WTC11 (cell line): Measurements from ENCODE around the gene SIPA1L2. TPM values are rescaled to one million over a fixed set of nuclear protein-coding genes. Genes with fewer than 3 reads are reported as not detected.

ENCODE experiments used
- ATAC-seq: fragments of 200-7000 bp; cut with Tn5 transposase; 2 replicates; pipeline ENCODE4 v1.10.0; 2021; ENCODE audit warnings: mild to moderate bottlenecking, moderate library complexity
- CTCF ChIA-PET: fragments of 300-600 bp; sonication (Branson Sonifier 250); formaldehyde crosslinking; loops from one replicate; lab custom pipeline; 2021; ENCODE audit warnings: antibody characterized with exemption; lab: Charles Lee
- POLR2A ChIA-PET: fragments of 350-600 bp; sonication (Branson Sonifier 250); formaldehyde crosslinking; loops from one replicate; lab custom pipeline; 2021; ENCODE audit warnings: antibody characterized with exemption; lab: Charles Lee
- DNase-seq: peaks from one replicate; pipeline ENCODE4 v3.0.0; 2021; ENCODE audit warnings: low spot score
- H3K27ac Mint-ChIP-seq: 2 replicates; pipeline ENCODE4 v1.8.0; 2021; ENCODE audit warnings: mixed read lengths
- H3K27me3 Mint-ChIP-seq: 2 replicates; pipeline ENCODE4 v1.8.0; 2021; ENCODE audit warnings: low read depth, mild to moderate bottlenecking, moderate library complexity, mixed read lengths
- H3K36me3 Mint-ChIP-seq: 2 replicates; pipeline ENCODE4 v1.8.0; 2021; ENCODE audit warnings: mixed read lengths
- H3K4me1 Mint-ChIP-seq: 2 replicates; pipeline ENCODE4 v1.8.0; 2022; ENCODE audit warnings: mixed read lengths
- H3K4me3 Mint-ChIP-seq: 2 replicates; pipeline ENCODE4 v1.8.0; 2021; ENCODE audit warnings: mild to moderate bottlenecking, moderate library complexity, mixed read lengths
- H3K9me3 Mint-ChIP-seq: 2 replicates; pipeline ENCODE4 v1.8.0; 2021; ENCODE audit warnings: mixed read lengths
- CREB1 ChIP-seq: sonication (generic); formaldehyde crosslinking; IDR thresholded peaks from 2 replicates; pipeline ENCODE4 v1.8.0; 2023; ENCODE audit warnings: mild to moderate bottlenecking, missing genetic modification reagents
- ELF4 ChIP-seq: sonication (generic); formaldehyde crosslinking; IDR thresholded peaks from 2 replicates; pipeline ENCODE4 v1.8.1; 2022; ENCODE audit warnings: low read depth, mild to moderate bottlenecking, moderate library complexity, missing genetic modification reagents
- ESRRA ChIP-seq: sonication (generic); formaldehyde crosslinking; IDR thresholded peaks from 2 replicates; pipeline ENCODE4 v1.8.1; 2022; ENCODE audit warnings: mild to moderate bottlenecking, missing genetic modification reagents, borderline replicate concordance
- FOXP1 ChIP-seq: sonication (generic); formaldehyde crosslinking; IDR thresholded peaks from 2 replicates; pipeline ENCODE4 v1.8.0; 2022; ENCODE audit warnings: missing genetic modification reagents, mild to moderate bottlenecking, moderate library complexity, borderline replicate concordance
- GTF2I ChIP-seq: fragments of 250-450 bp; sonication (Bioruptor Pico); conservative IDR thresholded peaks from 2 replicates; pipeline ENCODE4 v1.4.0; 2021; ENCODE audit warnings: mild to moderate bottlenecking
- JUN ChIP-seq: sonication (generic); formaldehyde crosslinking; IDR thresholded peaks from 2 replicates; pipeline ENCODE4 v1.8.0; 2023; ENCODE audit warnings: mild to moderate bottlenecking, missing genetic modification reagents
- NFE2L1 ChIP-seq: sonication (generic); formaldehyde crosslinking; IDR thresholded peaks from 2 replicates; pipeline ENCODE4 v1.8.1; 2023; ENCODE audit warnings: missing genetic modification reagents
- PRRX2 ChIP-seq: fragments of 250-450 bp; sonication (Bioruptor Pico); IDR thresholded peaks from 2 replicates; pipeline ENCODE4 v1.8.0; 2021; ENCODE audit warnings: mild to moderate bottlenecking
- STAT6 ChIP-seq: sonication (generic); formaldehyde crosslinking; conservative IDR thresholded peaks from 2 replicates; pipeline ENCODE4 v1.8.1; 2023; ENCODE audit warnings: mild to moderate bottlenecking, low read depth, missing genetic modification reagents, moderate library complexity
- TP53 ChIP-seq: sonication (generic); formaldehyde crosslinking; IDR thresholded peaks from 2 replicates; pipeline ENCODE4 v1.8.1; 2023; ENCODE audit warnings: mild to moderate bottlenecking, missing genetic modification reagents
- ZNF512 ChIP-seq: sonication (generic); formaldehyde crosslinking; IDR thresholded peaks from 2 replicates; pipeline ENCODE4 v1.8.1; 2022; ENCODE audit warnings: missing genetic modification reagents, borderline replicate concordance
- total RNA-seq: library from RNA; stranded (reverse); gene quantifications from 3 replicates; pipeline ENCODE4 v1.2.3, GENCODE V29; 2021
- TF ChIP-seq, protein P1 (sequence below): sonication (generic); formaldehyde crosslinking; IDR thresholded peaks from 2 replicates; pipeline ENCODE4 v1.8.1; 2022; ENCODE audit warnings: mild to moderate bottlenecking, missing genetic modification reagents, moderate library complexity, borderline replicate concordance
- TF ChIP-seq, protein P2 (sequence below): sonication (generic); formaldehyde crosslinking; IDR thresholded peaks from 2 replicates; pipeline ENCODE4 v1.8.1; 2023; ENCODE audit warnings: mild to moderate bottlenecking, missing genetic modification reagents, borderline replicate concordance
- TF ChIP-seq, protein P3 (sequence below): sonication (generic); formaldehyde crosslinking; IDR thresholded peaks from 2 replicates; pipeline ENCODE4 v1.8.1; 2022; ENCODE audit warnings: mild to moderate bottlenecking, moderate library complexity, missing genetic modification reagents
- TF ChIP-seq, protein P4 (sequence below): sonication (generic); formaldehyde crosslinking; IDR thresholded peaks from 2 replicates; pipeline ENCODE4 v1.8.1; 2023; ENCODE audit warnings: mild to moderate bottlenecking, moderate library complexity, missing genetic modification reagents

The SIPA1L2 gene
- total RNA-seq, 1 experiment from 2014 or later: 14.3 TPM

- no peak for ATAC-seq
- TF ChIP-seq, protein P1, sequence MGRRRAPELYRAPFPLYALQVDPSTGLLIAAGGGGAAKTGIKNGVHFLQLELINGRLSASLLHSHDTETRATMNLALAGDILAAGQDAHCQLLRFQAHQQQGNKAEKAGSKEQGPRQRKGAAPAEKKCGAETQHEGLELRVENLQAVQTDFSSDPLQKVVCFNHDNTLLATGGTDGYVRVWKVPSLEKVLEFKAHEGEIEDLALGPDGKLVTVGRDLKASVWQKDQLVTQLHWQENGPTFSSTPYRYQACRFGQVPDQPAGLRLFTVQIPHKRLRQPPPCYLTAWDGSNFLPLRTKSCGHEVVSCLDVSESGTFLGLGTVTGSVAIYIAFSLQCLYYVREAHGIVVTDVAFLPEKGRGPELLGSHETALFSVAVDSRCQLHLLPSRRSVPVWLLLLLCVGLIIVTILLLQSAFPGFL (CRISPR knock-in tag): no peak
- TF ChIP-seq, all 79 proteins: peak for 0
- H3K9me3 Mint-ChIP-seq: no peaks in the 10 kb centered on the region
- no peaks in the 10 kb centered on the region for H3K36me3 Mint-ChIP-seq
- H3K27ac Mint-ChIP-seq: no peak overlapping the region
- CTCF ChIA-PET: no interaction called here
- H3K4me1 Mint-ChIP-seq: peaks cover 10% of the 10 kb centered on the region
- DNase-seq: no peak
- POLR2A ChIA-PET: no interaction called here
- H3K27me3 Mint-ChIP-seq: no peaks in the 10 kb centered on the region
- H3K4me3 Mint-ChIP-seq: no peak overlapping the region
These were observed 48.4 kb upstream of the SIPA1L2 start for GRCh38 chr1:232678185-232678886.

DNA sequence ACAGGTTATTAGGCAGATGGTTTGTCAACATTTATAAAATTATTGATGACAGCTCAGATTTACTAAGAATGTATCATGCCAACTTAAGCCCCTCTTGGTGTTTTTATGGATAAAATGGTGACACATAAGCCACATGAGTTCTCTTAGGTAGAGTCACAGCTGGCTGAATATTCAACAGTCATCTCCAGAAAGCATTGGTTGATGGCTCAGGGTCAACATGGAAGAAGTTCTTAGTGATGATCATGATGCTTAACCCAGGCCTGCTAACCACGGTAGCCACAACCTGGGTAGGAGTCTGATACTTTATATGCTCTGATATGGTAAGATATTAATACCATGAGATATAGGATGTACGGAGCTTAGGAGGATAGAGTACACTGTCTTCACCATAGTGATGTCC is 46.4 kb upstream of the SIPA1L2 start:
- ChIA-PET CTCF (no interaction called here), POLR2A (no interaction called here)
- no peaks in the 10 kb centered on the region for H3K36me3 Mint-ChIP-seq
- no peak for ATAC-seq
- no peak for DNase-seq
- H3K9me3 Mint-ChIP-seq: no peaks in the 10 kb centered on the region
- H3K27me3 Mint-ChIP-seq: no peaks in the 10 kb centered on the region
- TF ChIP-seq CREB1 (CRISPR knock-in tag) (no peak), JUN (CRISPR knock-in tag) (no peak), GTF2I (no peak), ESRRA (no peak), ELF4 (CRISPR knock-in tag) (no peak), STAT6 (CRISPR knock-in tag) (no peak), PRRX2 (CRISPR knock-in tag) (no peak), ZNF512 (CRISPR knock-in tag) (no peak), TP53 (CRISPR knock-in tag) (no peak), FOXP1 (no peak), NFE2L1 (CRISPR knock-in tag) (no peak)
- TF ChIP-seq, protein P2, sequence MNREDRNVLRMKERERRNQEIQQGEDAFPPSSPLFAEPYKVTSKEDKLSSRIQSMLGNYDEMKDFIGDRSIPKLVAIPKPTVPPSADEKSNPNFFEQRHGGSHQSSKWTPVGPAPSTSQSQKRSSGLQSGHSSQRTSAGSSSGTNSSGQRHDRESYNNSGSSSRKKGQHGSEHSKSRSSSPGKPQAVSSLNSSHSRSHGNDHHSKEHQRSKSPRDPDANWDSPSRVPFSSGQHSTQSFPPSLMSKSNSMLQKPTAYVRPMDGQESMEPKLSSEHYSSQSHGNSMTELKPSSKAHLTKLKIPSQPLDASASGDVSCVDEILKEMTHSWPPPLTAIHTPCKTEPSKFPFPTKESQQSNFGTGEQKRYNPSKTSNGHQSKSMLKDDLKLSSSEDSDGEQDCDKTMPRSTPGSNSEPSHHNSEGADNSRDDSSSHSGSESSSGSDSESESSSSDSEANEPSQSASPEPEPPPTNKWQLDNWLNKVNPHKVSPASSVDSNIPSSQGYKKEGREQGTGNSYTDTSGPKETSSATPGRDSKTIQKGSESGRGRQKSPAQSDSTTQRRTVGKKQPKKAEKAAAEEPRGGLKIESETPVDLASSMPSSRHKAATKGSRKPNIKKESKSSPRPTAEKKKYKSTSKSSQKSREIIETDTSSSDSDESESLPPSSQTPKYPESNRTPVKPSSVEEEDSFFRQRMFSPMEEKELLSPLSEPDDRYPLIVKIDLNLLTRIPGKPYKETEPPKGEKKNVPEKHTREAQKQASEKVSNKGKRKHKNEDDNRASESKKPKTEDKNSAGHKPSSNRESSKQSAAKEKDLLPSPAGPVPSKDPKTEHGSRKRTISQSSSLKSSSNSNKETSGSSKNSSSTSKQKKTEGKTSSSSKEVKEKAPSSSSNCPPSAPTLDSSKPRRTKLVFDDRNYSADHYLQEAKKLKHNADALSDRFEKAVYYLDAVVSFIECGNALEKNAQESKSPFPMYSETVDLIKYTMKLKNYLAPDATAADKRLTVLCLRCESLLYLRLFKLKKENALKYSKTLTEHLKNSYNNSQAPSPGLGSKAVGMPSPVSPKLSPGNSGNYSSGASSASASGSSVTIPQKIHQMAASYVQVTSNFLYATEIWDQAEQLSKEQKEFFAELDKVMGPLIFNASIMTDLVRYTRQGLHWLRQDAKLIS (CRISPR knock-in tag): no peak
- TF ChIP-seq, protein P3, sequence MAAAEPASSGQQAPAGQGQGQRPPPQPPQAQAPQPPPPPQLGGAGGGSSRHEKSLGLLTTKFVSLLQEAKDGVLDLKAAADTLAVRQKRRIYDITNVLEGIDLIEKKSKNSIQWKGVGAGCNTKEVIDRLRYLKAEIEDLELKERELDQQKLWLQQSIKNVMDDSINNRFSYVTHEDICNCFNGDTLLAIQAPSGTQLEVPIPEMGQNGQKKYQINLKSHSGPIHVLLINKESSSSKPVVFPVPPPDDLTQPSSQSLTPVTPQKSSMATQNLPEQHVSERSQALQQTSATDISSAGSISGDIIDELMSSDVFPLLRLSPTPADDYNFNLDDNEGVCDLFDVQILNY (CRISPR knock-in tag): no peak
- TF ChIP-seq, protein P4, sequence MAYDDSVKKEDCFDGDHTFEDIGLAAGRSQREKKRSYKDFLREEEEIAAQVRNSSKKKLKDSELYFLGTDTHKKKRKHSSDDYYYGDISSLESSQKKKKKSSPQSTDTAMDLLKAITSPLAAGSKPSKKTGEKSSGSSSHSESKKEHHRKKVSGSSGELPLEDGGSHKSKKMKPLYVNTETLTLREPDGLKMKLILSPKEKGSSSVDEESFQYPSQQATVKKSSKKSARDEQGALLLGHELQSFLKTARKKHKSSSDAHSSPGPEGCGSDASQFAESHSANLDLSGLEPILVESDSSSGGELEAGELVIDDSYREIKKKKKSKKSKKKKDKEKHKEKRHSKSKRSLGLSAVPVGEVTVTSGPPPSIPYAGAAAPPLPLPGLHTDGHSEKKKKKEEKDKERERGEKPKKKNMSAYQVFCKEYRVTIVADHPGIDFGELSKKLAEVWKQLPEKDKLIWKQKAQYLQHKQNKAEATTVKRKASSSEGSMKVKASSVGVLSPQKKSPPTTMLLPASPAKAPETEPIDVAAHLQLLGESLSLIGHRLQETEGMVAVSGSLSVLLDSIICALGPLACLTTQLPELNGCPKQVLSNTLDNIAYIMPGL: no peak
- no peak overlapping the region for H3K4me3 Mint-ChIP-seq
- H3K4me1 Mint-ChIP-seq: peaks cover 10% of the 10 kb centered on the region
- H3K27ac Mint-ChIP-seq: no peak overlapping the region
